CD4-positive, alpha-beta T cell treated with Interleukin-17A for 4 hours (primary cell): ENCODE results near the gene HELQ.
A peak's percentile ranks its signal among the peaks of the same experiment; 100 is the strongest.
"Not testable (repeated sequence)": the region's sequence is repeated elsewhere in the genome, so short reads cannot be mapped to it uniquely, and the experiment has no call there.

Experiments
- DNase-seq: peaks from one replicate; pipeline ENCODE4 v3.0.0-alpha.2; 2020; ENCODE audit warnings: mixed read lengths

The HELQ gene

DNA sequence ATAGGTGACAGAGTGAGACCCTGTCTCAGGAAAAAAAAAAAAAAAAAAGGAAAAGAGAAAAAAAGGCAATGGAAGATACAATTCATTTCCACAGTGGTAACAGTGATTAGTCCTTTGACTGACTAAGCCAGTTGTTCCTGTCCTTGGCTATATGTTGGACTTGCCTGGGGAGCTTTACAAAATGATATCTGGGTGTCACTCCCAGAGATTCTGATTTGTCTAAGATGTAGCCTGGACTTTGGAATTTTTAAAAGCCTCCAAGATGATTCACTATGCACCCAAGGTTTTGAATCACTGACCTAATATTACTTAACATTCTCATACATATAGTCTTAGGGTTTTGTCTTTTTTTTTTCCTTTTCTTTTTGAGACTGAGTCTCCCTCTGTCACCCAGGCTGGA is 16.9 kb downstream of the HELQ start:
- no peak for DNase-seq

- DNase-seq, result no peak
Observed at GRCh38 chr4:83436680-83437079, 18.9 kb downstream of the HELQ start.

- DNase-seq, result no peak
Observed at GRCh38 chr4:83431200-83431599, 24.4 kb downstream of the HELQ start.

- DNase-seq, result no peak
Observed at GRCh38 chr4:83418211-83418610, 37.4 kb downstream of the HELQ start.

DNA sequence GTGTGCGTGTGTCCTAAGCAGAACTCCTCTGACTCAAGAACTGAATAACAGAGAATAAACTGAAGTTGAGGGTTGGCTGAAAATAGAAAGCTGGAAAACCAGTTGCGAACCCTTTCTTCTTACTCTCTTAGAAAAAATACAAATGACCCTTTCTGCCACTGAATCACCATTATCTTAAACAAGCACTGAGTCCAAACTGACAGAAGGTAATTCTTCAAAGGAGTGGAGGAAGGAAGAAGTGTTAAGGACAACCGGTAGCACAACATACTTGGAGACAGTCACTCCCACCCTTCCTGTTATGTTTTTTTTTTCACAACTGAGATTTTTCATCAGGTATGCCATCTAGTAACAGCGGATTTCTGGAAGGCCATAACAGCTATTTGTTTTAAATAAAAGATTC is 38.1 kb downstream of the HELQ start:
- DNase-seq, result no peak

- no peak for DNase-seq
Observed at GRCh38 chr4:83413676-83414075, 41.9 kb downstream of the HELQ start.

GRCh38 chr4:83408908-83409307 is 46.7 kb downstream of the HELQ start:
- no peak for DNase-seq

GRCh38 chr4:83405844-83406816 is 49.5 kb downstream of the HELQ start:
- DNase-seq, result no peak

GRCh38 chr4:83398158-83398557 is 57.5 kb downstream of the HELQ start:
- not testable (repeated sequence) for DNase-seq

DNA sequence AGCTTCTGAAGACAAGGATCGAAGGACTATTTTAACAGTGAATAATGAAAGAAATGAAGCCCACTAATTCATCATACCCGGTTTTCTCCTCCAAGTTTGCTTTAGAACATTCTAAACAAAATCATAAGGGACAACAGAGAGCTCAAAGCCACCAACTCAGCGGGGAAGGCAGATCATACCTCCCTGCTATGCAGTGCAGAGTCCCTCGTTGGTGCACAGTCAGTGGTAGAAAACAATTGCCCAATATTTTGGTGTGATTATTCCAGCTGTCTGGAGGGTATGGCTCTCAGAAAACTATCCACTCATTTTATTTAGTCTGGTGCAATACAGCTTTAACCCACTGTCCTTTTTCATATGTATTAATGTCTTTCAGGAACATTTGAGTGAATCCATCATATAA is 61.7 kb downstream of the HELQ start:
- DNase-seq, result no peak

DNA sequence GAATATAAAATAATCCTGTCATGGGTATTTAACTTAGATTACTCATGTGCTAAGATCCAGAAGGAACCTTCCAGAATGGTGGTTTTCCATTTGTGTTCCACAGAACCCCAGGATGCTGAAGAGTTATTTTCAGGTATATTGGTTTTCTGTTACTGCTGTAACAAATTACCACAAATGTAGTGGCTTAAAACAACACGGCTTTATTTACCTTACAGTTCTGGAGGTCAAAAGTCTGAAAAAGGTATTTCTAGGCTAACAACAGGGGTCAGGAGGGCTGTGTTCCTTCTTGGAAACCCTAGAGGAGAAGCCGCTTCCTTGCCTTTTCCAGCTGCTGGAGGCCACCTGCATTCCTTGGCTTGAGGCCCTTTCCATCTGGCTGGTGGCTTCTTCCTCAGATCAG is 63.1 kb downstream of the HELQ start:
- no peak for DNase-seq

- DNase-seq, result no peak
Observed at GRCh38 chr4:83390944-83391343, 64.7 kb downstream of the HELQ start.

DNA sequence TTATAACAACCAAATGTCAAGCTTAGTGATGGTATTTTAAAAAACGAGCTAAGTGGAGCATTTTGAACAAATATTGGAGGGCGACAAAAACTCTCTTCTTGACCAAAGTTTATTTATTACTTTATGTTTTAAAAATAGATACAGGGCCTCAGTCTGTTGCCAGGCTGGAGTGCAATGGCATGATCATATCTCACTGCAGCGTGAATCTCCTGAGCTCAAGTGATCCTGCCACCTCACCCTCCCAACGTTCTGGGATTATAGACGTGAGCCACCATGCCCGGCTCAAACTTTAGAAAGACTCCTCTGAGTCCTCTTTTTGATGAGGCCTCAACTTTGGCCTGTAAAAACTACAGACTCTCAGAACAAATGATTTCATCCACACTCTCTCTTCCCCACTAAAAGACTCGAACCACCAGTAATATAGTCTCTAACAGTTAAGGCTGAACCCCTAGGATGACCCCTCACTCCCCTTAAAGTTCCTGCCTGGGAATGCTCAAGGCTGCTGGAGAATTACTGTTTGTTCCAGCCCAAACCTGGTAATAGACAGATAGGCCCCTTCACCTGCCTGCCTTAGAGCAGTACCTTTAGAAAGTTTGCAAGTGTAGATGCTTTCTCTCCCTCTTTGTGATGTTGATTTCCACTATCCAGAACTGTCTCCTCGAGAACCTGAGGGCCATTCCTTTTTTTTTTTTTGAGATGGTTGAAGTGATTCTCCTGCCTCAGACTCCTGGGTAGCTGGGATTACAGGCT is 65.7 kb downstream of the HELQ start:
- DNase-seq, result no peak

- no peak for DNase-seq
Observed at GRCh38 chr4:83389037-83389720, 66.4 kb downstream of the HELQ start.

- DNase-seq, result peak; percentile 32
Observed at GRCh38 chr4:83388313-83388676, 67.3 kb downstream of the HELQ start.

DNA sequence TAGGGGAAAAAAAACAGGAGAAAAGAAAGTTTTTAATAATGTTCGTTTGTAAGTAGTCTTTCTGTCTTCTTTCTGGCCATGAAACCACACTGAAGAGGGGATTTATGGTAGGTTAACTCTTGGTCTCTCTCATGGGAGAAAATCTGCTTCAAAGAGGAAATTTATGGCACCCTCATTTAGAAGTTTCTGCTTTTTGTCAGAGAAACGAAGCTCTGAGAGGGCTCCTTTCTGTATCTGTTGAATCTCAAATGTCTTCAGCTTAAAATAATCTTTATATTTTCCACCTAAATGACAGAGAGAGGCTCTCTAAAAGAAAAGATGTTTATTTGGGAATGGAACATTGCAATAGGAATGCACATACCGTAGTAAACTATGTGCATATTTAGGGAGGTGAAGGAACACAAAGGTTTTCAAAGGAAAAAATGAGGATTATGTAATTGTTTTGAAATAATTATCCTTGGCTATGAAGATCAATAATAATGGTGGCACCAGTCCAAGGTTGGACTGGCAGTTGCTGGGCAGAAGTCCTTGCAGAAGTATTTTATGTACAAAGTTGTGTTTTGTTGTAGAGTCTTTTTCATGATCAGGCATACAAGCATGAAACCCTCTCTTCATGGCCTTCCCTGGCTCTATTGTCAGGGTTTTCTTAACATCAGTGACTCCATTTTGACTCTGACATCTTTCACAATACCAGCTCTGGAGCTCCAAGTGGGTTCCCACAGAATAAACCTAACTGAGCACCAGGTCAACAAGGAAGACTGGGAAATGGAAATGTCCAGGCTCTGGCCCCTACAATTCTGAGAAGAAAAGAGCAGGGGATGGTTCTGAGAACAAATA is 67.9 kb downstream of the HELQ start:
- no peak for DNase-seq

GRCh38 chr4:83387012-83387411 is 68.6 kb downstream of the HELQ start:
- no peak for DNase-seq

GRCh38 chr4:83382850-83383249 is 72.8 kb downstream of the HELQ start:
- DNase-seq, result no peak

- no peak for DNase-seq
Observed at GRCh38 chr4:83381173-83381572, 74.5 kb downstream of the HELQ start.

DNA sequence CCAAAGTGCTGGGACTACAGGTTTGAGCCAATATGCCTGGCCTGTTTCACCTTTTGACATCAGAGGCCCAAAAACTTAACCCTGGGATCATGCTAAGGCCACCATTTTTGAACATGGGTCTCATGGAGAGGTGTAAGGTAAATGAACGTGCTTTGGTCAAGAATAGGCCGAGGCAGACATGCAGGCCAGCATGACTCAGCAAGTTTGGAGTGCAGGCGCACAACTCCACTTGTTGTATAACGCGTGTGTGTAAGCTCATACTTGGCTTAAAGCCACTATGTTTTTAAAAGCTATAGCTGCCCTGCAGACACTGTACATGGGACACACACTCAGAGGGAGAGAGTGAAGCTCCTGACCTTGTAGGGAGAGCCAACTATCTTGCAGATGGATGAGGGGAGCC is 77.2 kb downstream of the HELQ start:
- no peak for DNase-seq

GRCh38 chr4:83372931-83373330 is 82.7 kb downstream of the HELQ start:
- DNase-seq, result no peak

GRCh38 chr4:83371936-83372335 is 83.7 kb downstream of the HELQ start:
- no peak for DNase-seq

- DNase-seq, result no peak
Observed at GRCh38 chr4:83371235-83371634, 84.4 kb downstream of the HELQ start.
